Transverse colon (tissue), 4 donors: ENCODE results near the gene ZNF148. TPM values are rescaled to one million over a fixed set of nuclear protein-coding genes. Genes with fewer than 3 reads are reported as not detected.

ENCODE experiments used
- DNase-seq: peaks from one replicate; pipeline ENCODE4 v3.0.0-alpha.2; 2019
- H3K27ac ChIP-seq, 4 donors: fragments of 200-600 bp; sonication (generic); 2 replicates each; pipeline ENCODE4 v1.5.1; 2016 to 2018; ENCODE audit warnings: inconsistent platforms in 4 of 4
- H3K27me3 ChIP-seq: fragments of 200-600 bp; sonication (generic); 2 replicates; pipeline ENCODE4 v1.5.1; 2017; ENCODE audit warnings: inconsistent platforms
- H3K36me3 ChIP-seq, 4 donors: fragments of 200-600 bp; sonication (generic); 2 replicates each; pipeline ENCODE4 v1.5.1; 2017 to 2019; ENCODE audit warnings: inconsistent platforms in 4 of 4
- H3K4me1 ChIP-seq, 4 donors: fragments of 200-600 bp; sonication (generic); 2 replicates each; pipeline ENCODE4 v1.5.1; 2017 to 2020; ENCODE audit warnings: inconsistent platforms in 4 of 4
- H3K4me3 ChIP-seq, 4 donors: fragments of 200-600 bp; sonication (generic); 1 replicate in 1 of 4; 2 replicates in 3 of 4; pipeline versions ENCODE4 v1.5.1 to v1.6.1; 2017 to 2019; ENCODE audit warnings: inconsistent platforms in 4 of 4
- H3K9me3 ChIP-seq, 2 donors: fragments of 200-600 bp; sonication (generic); 2 replicates each; pipeline ENCODE4 v1.5.1; 2017 to 2019; ENCODE audit warnings: inconsistent platforms in 2 of 2
- CTCF ChIP-seq, 5 experiments: fragments of 200-600 bp in 3 of 5; fragments of 450-650 bp in 2 of 5; sonication (generic) in 3 of 5; IDR thresholded peaks; 1 replicate in 2 of 5; 2 replicates in 3 of 5; pipeline ENCODE4 v1.5.1; 2016 to 2017; ENCODE audit warnings: antibody characterized with exemption in 5 of 5, inconsistent platforms in 3 of 5, mild to moderate bottlenecking in 2 of 5, moderate library complexity in 1 of 5
- EP300 ChIP-seq: sonication (generic); formaldehyde crosslinking; IDR thresholded peaks from one replicate; pipeline ENCODE4 v1.6.1; 2017; ENCODE audit warnings: antibody characterized with exemption, low read depth
- POLR2A ChIP-seq: fragments of 450-650 bp; IDR thresholded peaks from one replicate; pipeline ENCODE4 v1.6.1; 2016; ENCODE audit warnings: antibody characterized with exemption, mild to moderate bottlenecking, moderate library complexity
- POLR2AphosphoS5 ChIP-seq, 3 donors: sonication (generic); formaldehyde crosslinking; IDR thresholded peaks; one replicate each; pipeline ENCODE4 v1.6.1; 2016; ENCODE audit warnings: antibody characterized with exemption in 3 of 3
- WGBS, 2 donors: methylation state at CpG; one replicate each; pipeline ENCODE4 v1.1.5; 2018; ENCODE audit warnings: low coverage in 1 of 2; 5-methylcytosine and 5-hydroxymethylcytosine counted together
- in situ Hi-C, 4 donors: fragments of 200-750 bp; cut with MboI; loops; one replicate each; pipeline versions ENCODE4 v1.15.0 to v1.15.1; 2017; ENCODE audit warnings: low sequenced_read_pairs in 3 of 4, low pct_ligation_motif_present in 1 of 4, low pct_unique_long_range_greater_than_20kb in 1 of 4
- intact Hi-C: fragments of 100-400 bp; cut with DNase I; formaldehyde crosslinking; loops from one replicate; pipeline ENCODE4 v1.15.1; 2023; ENCODE audit warnings: low total_unique reads
- total RNA-seq, 4 donors: library from RNA; depleted of rRNA; stranded (reverse); fragments of >200 nt; gene quantifications; one replicate each; pipeline ENCODE4 v1.1.0, GENCODE V29; 2016

ZNF148 gene
- total RNA-seq, 4 donors from 2014 or later: 23.6 to 30.3 (median 27.6) TPM

- no peak overlapping the region for H3K27ac ChIP-seq
- TF ChIP-seq POLR2A (no peak), POLR2AphosphoS5 (IDR thresholded peaks at IDR 0.05) (no peak), EP300 (no peak), CTCF (IDR thresholded peaks at IDR 0.05) (no peak)
- H3K27me3 ChIP-seq: no peaks in the 10 kb centered on the region
- no peaks in the 10 kb centered on the region for H3K36me3 ChIP-seq
- in situ Hi-C loops: no loop called here
- intact Hi-C loops: loop anchor here (10.0 kb wide), 1 partner anchor 384 kb away; no protein-coding TSS in a partner anchor
- H3K4me3 ChIP-seq: no peak overlapping the region
- H3K4me1 ChIP-seq: peaks cover 5 to 13% (median 11%) of the 10 kb centered on the region in 4 donors
- H3K9me3 ChIP-seq: no peaks in the 10 kb centered on the region
- no peak for DNase-seq
- WGBS, 2 donors: 79 to 80% methylated on average over 2 of the region's 2 CpGs
Observed at GRCh38 chr3:125378762-125379161, 3.6 kb upstream of the ZNF148 start.

- no peaks in the 10 kb centered on the region for H3K9me3 ChIP-seq
- intact Hi-C loops: loop anchor here (2.0 to 10.0 kb wide), 2 partner anchors 71 to 381 kb away; no protein-coding TSS in a partner anchor
- in situ Hi-C loops: no loop called here
Observed at GRCh38 chr3:125375950-125376679, 990 bp upstream of the ZNF148 start.

GRCh38 chr3:125374501-125374995 is 577 bp downstream of the ZNF148 start:
- in situ Hi-C loops (no loop called here), intact Hi-C loops (loop anchor here (2.0 to 10.0 kb wide), 2 partner anchors 70 to 380 kb away; no protein-coding TSS in a partner anchor)
- Histone ChIP-seq H3K36me3 (no peaks in the 10 kb centered on the region), H3K27ac (peak overlapping the region; percentile 92 to 93 (median 93)), H3K4me3 (peak overlapping the region; percentile 59 to 91 (median 87)), H3K27me3 (no peaks in the 10 kb centered on the region), H3K9me3 (no peaks in the 10 kb centered on the region), H3K4me1 (peaks cover 11 to 20% (median 19%) of the 10 kb centered on the region in 4 donors)
- no peak for TF ChIP-seq POLR2AphosphoS5 (IDR thresholded peaks at IDR 0.05)
- no peak for TF ChIP-seq POLR2A
- TF ChIP-seq EP300: no peak
- TF ChIP-seq CTCF (IDR thresholded peaks at IDR 0.05): no peak
- WGBS, 2 donors: 1% methylated on average over 7 to 22 of the region's 26 CpGs
- peak; percentile 43 for DNase-seq

More at GRCh38 chr3:125375950-125376679, 990 bp upstream of the ZNF148 start:
- Histone ChIP-seq H3K27ac (peak overlapping the region; percentile 92 to 93 (median 93)), H3K27me3 (no peaks in the 10 kb centered on the region), H3K36me3 (no peaks in the 10 kb centered on the region), H3K4me3 (peak overlapping the region; percentile 59 to 91 (median 87)), H3K4me1 (peaks cover 11 to 20% (median 19%) of the 10 kb centered on the region in 4 donors)
- DNase-seq: no peak
- TF ChIP-seq POLR2A (no peak), POLR2AphosphoS5 (IDR thresholded peaks at IDR 0.05) (no peak), EP300 (no peak), CTCF (IDR thresholded peaks at IDR 0.05) (no peak)
- 43 to 54% methylated on average over 10 of the region's 10 CpGs for WGBS, 2 donors

GRCh38 chr3:125367403-125368230 is 7.5 kb downstream of the ZNF148 start:
- WGBS, 2 donors: 67 to 75% methylated on average over 5 of the region's 5 CpGs
- in situ Hi-C loops (no loop called here), intact Hi-C loops (no loop called here)
- Histone ChIP-seq H3K27ac (no peak overlapping the region), H3K4me3 (no peak overlapping the region), H3K9me3 (no peaks in the 10 kb centered on the region), H3K27me3 (no peaks in the 10 kb centered on the region), H3K36me3 (no peaks in the 10 kb centered on the region), H3K4me1 (peaks cover 4 to 31% (median 19%) of the 10 kb centered on the region in 4 donors)
- no peak for TF ChIP-seq POLR2A
- TF ChIP-seq EP300: no peak
- TF ChIP-seq POLR2AphosphoS5 (IDR thresholded peaks at IDR 0.05): no peak
- no peak for TF ChIP-seq CTCF (IDR thresholded peaks at IDR 0.05)
- no peak for DNase-seq
